ENCODE results near the gene LCK. TPM values are rescaled to one million over a fixed set of nuclear protein-coding genes. Genes with fewer than 3 reads are reported as not detected.

LCK gene
- total RNA-seq, result 100 to 1,000 TPM; 180 to 227 (median 215) TPM
- 249 TPM for total RNA-seq (2013)

GRCh38 chr1:32250893-32251716 lies at the start of gene LCK:
TSS of gene LCK (plus strand) at chr1:32251265. CDS start at chr1:32274330, 23,065 bp downstream.
- Histone ChIP-seq H3K27ac (ENCODE audit: low read length) (peak within 1 kb of the TSS; percentile 86), H3K4me1 (ENCODE audit: control insufficient read depth, insufficient read depth, low read length) (peaks cover 90% of the 10 kb centered on the region), H3K4me3 (ENCODE audit: low read length) (peak within 1 kb of the TSS; percentile 68), H3K9me3 (ENCODE audit: control insufficient read depth, insufficient read depth, low read length) (no peaks in the 10 kb centered on the region), H3K36me3 (ENCODE audit: control insufficient read depth, insufficient read depth, low read length) (no peaks in the 10 kb centered on the region), H3K27me3 (ENCODE audit: control insufficient read depth, insufficient read depth, low read length) (no peaks in the 10 kb centered on the region)
- H3K27ac Mint-ChIP-seq, result peak within 1 kb of the TSS; percentile 93 to 96
- intact Hi-C loops (cut with micrococcal nuclease), result loop anchor here (2.0 to 5.0 kb wide), 3 partner anchors 14 to 40 kb away; no protein-coding TSS in a partner anchor
- H3K4me3 Mint-ChIP-seq, result peak within 1 kb of the TSS; percentile 100
- ATAC-seq (peak; percentile 13 to 28 (median 24)), DNase-seq (peak; percentile 56 to 80)
- TF ChIP-seq CTCF (IDR thresholded peaks at IDR 0.05), result no peak
- H3K27me3 Mint-ChIP-seq (ENCODE audit: low read depth in 2 of 2), result no peaks in the 10 kb centered on the region
- H3K36me3 Mint-ChIP-seq, result no peaks in the 10 kb centered on the region
- 9% methylated on average over 25 of the region's 25 CpGs for WGBS (ENCODE audit: insufficient coverage)
- peaks cover 61 to 78% of the 10 kb centered on the region in 2 donors for H3K4me1 Mint-ChIP-seq
- no peaks in the 10 kb centered on the region for H3K9me3 Mint-ChIP-seq

- Histone ChIP-seq H3K36me3 (ENCODE audit: control insufficient read depth, insufficient read depth, low read length) (peaks cover 9% of the 10 kb centered on the region), H3K4me1 (ENCODE audit: control insufficient read depth, insufficient read depth, low read length) (peaks cover 59% of the 10 kb centered on the region), H3K27ac (ENCODE audit: low read length) (peak overlapping the region; percentile 50), H3K27me3 (ENCODE audit: control insufficient read depth, insufficient read depth, low read length) (no peaks in the 10 kb centered on the region), H3K4me3 (ENCODE audit: low read length) (peak overlapping the region; percentile 64), H3K9me3 (ENCODE audit: control insufficient read depth, insufficient read depth, low read length) (no peaks in the 10 kb centered on the region)
- intact Hi-C loops (cut with micrococcal nuclease), result loop anchor here (5.0 kb wide), 1 partner anchor 207 kb away; no protein-coding TSS in a partner anchor
- no peak for ATAC-seq
- Mint-ChIP-seq H3K36me3 (no peaks in the 10 kb centered on the region), H3K27me3 (ENCODE audit: low read depth in 2 of 2) (no peaks in the 10 kb centered on the region), H3K9me3 (no peaks in the 10 kb centered on the region), H3K27ac (peak overlapping the region; percentile 93 to 98), H3K4me3 (peak overlapping the region; percentile 85), H3K4me1 (peaks cover 37 to 52% of the 10 kb centered on the region in 2 donors)
- DNase-seq, result no peak
- 80% methylated on average over 26 of the region's 26 CpGs for WGBS (ENCODE audit: insufficient coverage)
- TF ChIP-seq CTCF (IDR thresholded peaks at IDR 0.05), result no peak
These were observed 46.1 kb upstream of the LCK start for GRCh38 chr1:32204943-32205361.

- H3K4me3 ChIP-seq (ENCODE audit: low read length), result peak within 1 kb of the TSS; percentile 64
- H3K9me3 ChIP-seq (ENCODE audit: control insufficient read depth, insufficient read depth, low read length), result no peaks in the 10 kb centered on the region
These were observed 45.4 kb upstream of the LCK start, which contains the start of gene IQCC for GRCh38 chr1:32205401-32206370. TSS of gene IQCC (plus strand) at chr1:32205671. CDS start at chr1:32205682, 11 bp downstream.

More at GRCh38 chr1:32205401-32206370, 45.4 kb upstream of the LCK start, which contains the start of gene IQCC:
- intact Hi-C loops (cut with micrococcal nuclease), result no loop called here
- Histone ChIP-seq H3K36me3 (ENCODE audit: control insufficient read depth, insufficient read depth, low read length) (peaks cover 9% of the 10 kb centered on the region), H3K27ac (ENCODE audit: low read length) (peak within 1 kb of the TSS; percentile 50), H3K27me3 (ENCODE audit: control insufficient read depth, insufficient read depth, low read length) (no peaks in the 10 kb centered on the region), H3K4me1 (ENCODE audit: control insufficient read depth, insufficient read depth, low read length) (peaks cover 51% of the 10 kb centered on the region)
- Mint-ChIP-seq H3K27ac (peak within 1 kb of the TSS; percentile 93 to 98), H3K4me1 (peaks cover 32 to 45% of the 10 kb centered on the region in 2 donors), H3K27me3 (ENCODE audit: low read depth in 2 of 2) (no peaks in the 10 kb centered on the region), H3K4me3 (peak within 1 kb of the TSS; percentile 85), H3K9me3 (no peaks in the 10 kb centered on the region), H3K36me3 (no peaks in the 10 kb centered on the region)
- peak; percentile 83 to 95 for DNase-seq
- TF ChIP-seq CTCF (IDR thresholded peaks at IDR 0.05), result no peak
- ATAC-seq, result peak; percentile 66 to 78 (median 74)
- WGBS (ENCODE audit: insufficient coverage), result 5% methylated on average over 77 of the region's 77 CpGs
